ENCODE results near the gene KIF11. TPM values are rescaled to one million over a fixed set of nuclear protein-coding genes. Genes with fewer than 3 reads are reported as not detected.

The KIF11 gene
- total and polyA plus RNA-seq, 9 of the 15 experiments (the other 6 are each of a cell fraction or from before 2014, with no cell fraction given) = 11.3 to 54.4 (median 29.2) TPM

DNA sequence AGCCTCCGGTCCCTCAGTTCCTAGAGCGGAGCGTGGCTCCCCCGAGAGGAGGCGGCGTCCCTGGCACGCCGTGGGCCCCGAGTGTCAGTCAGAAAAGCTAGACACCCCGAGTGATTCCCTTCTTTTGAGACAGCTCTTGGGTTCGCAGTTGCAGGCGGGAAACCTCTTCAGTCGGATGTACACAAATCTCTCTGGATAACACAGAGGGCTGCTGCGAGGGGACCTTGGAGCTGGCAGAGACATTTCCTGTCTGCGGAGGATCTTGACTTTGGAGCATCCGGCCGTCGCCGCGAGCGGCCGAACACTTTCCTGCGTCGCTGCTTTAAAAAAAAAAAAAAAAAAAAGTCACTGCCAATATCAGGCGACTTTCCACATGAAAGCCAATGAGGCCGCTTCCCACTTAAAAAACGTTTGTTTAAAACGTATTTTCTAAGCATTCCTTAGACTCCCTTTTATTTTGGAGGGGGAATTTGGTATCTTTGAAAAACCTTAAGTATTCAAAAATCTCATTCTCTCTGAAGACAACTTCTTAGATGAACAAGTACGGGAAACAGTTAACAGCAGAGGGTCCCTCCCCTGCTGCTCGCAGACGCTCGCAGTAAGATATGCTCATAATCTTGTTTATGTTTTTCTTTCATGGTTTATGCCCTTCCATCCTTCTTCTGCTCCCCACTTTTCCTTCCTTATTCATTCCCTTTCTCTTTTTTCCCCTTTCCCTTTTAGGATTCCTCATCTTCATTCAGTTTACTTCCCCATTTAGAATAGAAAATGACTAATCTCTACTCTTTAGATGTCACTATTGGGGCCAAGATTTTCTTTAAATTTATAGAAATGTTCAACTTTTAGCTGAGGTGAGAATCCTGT, 106.8 kb downstream of the KIF11 start (continued):
- TF ChIP-seq CC2D1A (IDR thresholded peaks at IDR 0.05) (no peak), NFATC3 (IDR thresholded peaks at IDR 0.05) (no peak), RFX5 (IDR thresholded peaks at IDR 0.05; ENCODE audit: low read depth, low read length) (no peak), SUPT5H (IDR thresholded peaks at IDR 0.05) (peak; percentile 43; the same call in 1 of the 2 replicates), ETV1 (tag; conservative IDR thresholded peaks at IDR 0.05; ENCODE audit: low read depth) (peak; percentile 58), CTBP1 (IDR thresholded peaks at IDR 0.05; ENCODE audit: borderline replicate concordance) (peak; percentile 39; the same call in 1 of the 2 replicates), CCAR2 (IDR thresholded peaks at IDR 0.05; ENCODE audit: low read depth, low read length) (no peak), WHSC1 (IDR thresholded peaks at IDR 0.05; ENCODE audit: low read length) (no peak), SRSF3 (IDR thresholded peaks at IDR 0.05; ENCODE audit: insufficient read depth, low read length) (no peak), HIVEP1 (CRISPR knock-in tag; IDR thresholded peaks at IDR 0.05) (no peak), GABPA (tag; conservative IDR thresholded peaks at IDR 0.05; ENCODE audit: low read depth) (peak; percentile 83), NFYB (IDR thresholded peaks at IDR 0.05; ENCODE audit: extremely low read depth, insufficient read length) (no peak), FOXJ2 (tag; IDR thresholded peaks at IDR 0.05) (peak; percentile 41; the same call in 1 of the 2 replicates), ZNF57 (CRISPR knock-in tag; IDR thresholded peaks at IDR 0.05) (no peak), BRD9 (IDR thresholded peaks at IDR 0.05; ENCODE audit: low read depth, partially characterized antibody) (no peak), MTA2 (IDR thresholded peaks at IDR 0.05; ENCODE audit: low read depth) (peak; percentile 10; the same call in 1 of the 2 replicates), FOXA3 (CRISPR knock-in tag; conservative IDR thresholded peaks at IDR 0.05 in 1 of 2, IDR thresholded peaks at IDR 0.05 in 1 of 2) (no peak)
- TF ChIP-seq, protein P1, sequence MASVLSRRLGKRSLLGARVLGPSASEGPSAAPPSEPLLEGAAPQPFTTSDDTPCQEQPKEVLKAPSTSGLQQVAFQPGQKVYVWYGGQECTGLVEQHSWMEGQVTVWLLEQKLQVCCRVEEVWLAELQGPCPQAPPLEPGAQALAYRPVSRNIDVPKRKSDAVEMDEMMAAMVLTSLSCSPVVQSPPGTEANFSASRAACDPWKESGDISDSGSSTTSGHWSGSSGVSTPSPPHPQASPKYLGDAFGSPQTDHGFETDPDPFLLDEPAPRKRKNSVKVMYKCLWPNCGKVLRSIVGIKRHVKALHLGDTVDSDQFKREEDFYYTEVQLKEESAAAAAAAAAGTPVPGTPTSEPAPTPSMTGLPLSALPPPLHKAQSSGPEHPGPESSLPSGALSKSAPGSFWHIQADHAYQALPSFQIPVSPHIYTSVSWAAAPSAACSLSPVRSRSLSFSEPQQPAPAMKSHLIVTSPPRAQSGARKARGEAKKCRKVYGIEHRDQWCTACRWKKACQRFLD (CRISPR knock-in tag; IDR thresholded peaks at IDR 0.05) = no peak
- TF ChIP-seq, protein P2, sequence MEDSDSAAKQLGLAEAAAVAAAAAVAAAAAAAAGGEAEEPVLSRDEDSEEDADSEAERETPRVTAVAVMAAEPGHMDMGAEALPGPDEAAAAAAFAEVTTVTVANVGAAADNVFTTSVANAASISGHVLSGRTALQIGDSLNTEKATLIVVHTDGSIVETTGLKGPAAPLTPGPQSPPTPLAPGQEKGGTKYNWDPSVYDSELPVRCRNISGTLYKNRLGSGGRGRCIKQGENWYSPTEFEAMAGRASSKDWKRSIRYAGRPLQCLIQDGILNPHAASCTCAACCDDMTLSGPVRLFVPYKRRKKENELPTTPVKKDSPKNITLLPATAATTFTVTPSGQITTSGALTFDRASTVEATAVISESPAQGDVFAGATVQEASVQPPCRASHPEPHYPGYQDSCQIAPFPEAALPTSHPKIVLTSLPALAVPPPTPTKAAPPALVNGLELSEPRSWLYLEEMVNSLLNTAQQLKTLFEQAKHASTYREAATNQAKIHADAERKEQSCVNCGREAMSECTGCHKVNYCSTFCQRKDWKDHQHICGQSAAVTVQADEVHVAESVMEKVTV (CRISPR knock-in tag; IDR thresholded peaks at IDR 0.05) = no peak
- TF ChIP-seq, protein P3, sequence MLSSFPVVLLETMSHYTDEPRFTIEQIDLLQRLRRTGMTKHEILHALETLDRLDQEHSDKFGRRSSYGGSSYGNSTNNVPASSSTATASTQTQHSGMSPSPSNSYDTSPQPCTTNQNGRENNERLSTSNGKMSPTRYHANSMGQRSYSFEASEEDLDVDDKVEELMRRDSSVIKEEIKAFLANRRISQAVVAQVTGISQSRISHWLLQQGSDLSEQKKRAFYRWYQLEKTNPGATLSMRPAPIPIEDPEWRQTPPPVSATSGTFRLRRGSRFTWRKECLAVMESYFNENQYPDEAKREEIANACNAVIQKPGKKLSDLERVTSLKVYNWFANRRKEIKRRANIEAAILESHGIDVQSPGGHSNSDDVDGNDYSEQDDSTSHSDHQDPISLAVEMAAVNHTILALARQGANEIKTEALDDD (IDR thresholded peaks at IDR 0.05) = no peak
- TF ChIP-seq, protein P4, sequence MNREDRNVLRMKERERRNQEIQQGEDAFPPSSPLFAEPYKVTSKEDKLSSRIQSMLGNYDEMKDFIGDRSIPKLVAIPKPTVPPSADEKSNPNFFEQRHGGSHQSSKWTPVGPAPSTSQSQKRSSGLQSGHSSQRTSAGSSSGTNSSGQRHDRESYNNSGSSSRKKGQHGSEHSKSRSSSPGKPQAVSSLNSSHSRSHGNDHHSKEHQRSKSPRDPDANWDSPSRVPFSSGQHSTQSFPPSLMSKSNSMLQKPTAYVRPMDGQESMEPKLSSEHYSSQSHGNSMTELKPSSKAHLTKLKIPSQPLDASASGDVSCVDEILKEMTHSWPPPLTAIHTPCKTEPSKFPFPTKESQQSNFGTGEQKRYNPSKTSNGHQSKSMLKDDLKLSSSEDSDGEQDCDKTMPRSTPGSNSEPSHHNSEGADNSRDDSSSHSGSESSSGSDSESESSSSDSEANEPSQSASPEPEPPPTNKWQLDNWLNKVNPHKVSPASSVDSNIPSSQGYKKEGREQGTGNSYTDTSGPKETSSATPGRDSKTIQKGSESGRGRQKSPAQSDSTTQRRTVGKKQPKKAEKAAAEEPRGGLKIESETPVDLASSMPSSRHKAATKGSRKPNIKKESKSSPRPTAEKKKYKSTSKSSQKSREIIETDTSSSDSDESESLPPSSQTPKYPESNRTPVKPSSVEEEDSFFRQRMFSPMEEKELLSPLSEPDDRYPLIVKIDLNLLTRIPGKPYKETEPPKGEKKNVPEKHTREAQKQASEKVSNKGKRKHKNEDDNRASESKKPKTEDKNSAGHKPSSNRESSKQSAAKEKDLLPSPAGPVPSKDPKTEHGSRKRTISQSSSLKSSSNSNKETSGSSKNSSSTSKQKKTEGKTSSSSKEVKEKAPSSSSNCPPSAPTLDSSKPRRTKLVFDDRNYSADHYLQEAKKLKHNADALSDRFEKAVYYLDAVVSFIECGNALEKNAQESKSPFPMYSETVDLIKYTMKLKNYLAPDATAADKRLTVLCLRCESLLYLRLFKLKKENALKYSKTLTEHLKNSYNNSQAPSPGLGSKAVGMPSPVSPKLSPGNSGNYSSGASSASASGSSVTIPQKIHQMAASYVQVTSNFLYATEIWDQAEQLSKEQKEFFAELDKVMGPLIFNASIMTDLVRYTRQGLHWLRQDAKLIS (CRISPR knock-in tag; IDR thresholded peaks at IDR 0.05) = no peak

Measured in K562 (cell line).